Measurements from ENCODE around the gene SLC8A2. TPM values are rescaled to one million over a fixed set of nuclear protein-coding genes. Genes with fewer than 3 reads are reported as not detected.

Gene SLC8A2
- total and polyA plus RNA-seq, 2 of the 8 experiments (the other 6 are each of a cell fraction or from before 2014, with no cell fraction given): 7.3 to 12.4 TPM

DNA sequence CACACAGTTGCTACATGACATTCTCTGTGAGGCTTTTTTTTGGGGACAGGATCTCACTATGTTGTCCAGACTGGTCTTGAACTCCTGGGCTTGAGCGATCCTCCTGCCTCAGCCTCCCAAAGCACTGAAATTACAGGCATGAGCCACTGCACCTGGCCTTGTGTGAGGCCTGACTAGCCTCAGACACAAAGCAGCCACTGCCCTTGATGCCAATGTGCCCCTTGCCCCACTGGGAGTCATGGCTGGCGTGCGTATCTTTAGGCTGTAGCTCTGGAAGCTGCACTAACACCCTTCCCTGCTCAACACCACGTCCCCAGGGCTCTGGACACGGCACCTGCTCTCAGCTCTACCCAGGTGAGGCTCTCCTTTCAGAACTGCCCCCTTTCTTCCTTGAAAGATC lies 26.9 kb upstream of the SLC8A2 start:
- Histone ChIP-seq H2BK5ac (ENCODE audit: low read depth, low read length) (no peak overlapping the region), H2AK5ac (ENCODE audit: low read depth, low read length) (no peak overlapping the region), H3K79me1 (ENCODE audit: low read depth, low read length) (no peaks in the 10 kb centered on the region; the same call in 1 of the 2 replicates), H3K23ac (ENCODE audit: insufficient read length) (no peak overlapping the region), H2BK20ac (ENCODE audit: low read length) (no peak overlapping the region), H3K56ac (replicated peaks; ENCODE audit: insufficient read length, low read depth, low read length) (no peak overlapping the region), H3K4ac (replicated peaks; ENCODE audit: insufficient read length, low read depth, low read length) (no peak overlapping the region), H3K4me3 (ENCODE audit: extremely low read depth in 1 of 4, insufficient read depth in 2 of 4, low read depth in 3 of 4, low read length in 4 of 4) (no peak overlapping the region), H4K8ac (ENCODE audit: extremely low read depth, insufficient read depth, low read length) (peak overlapping the region; percentile 38; the same call in 1 of the 2 replicates), H3K27ac (ENCODE audit: low read depth, low read length) (no peak overlapping the region), H3K4me1 (replicated peaks in 1 of 4; ENCODE audit: control insufficient read depth in 3 of 4, insufficient read depth in 4 of 4, low read length in 3 of 4) (peaks cover 0 to 6% (median 3%) of the 10 kb centered on the region in 4 experiments; a peak in 4 of 7 replicates), H2BK15ac (ENCODE audit: low read length) (no peak overlapping the region), H3K9me3 (ENCODE audit: insufficient read depth in 2 of 2, low read depth in 1 of 2, low read length in 1 of 2) (no peaks in the 10 kb centered on the region), H3K4me2 (ENCODE audit: insufficient read depth in 1 of 2, low read depth in 2 of 2, low read length in 2 of 2) (no peak overlapping the region), H4K20me1 (replicated peaks in 1 of 2; ENCODE audit: control insufficient read depth in 1 of 2, insufficient read depth in 2 of 2, low read length in 2 of 2) (peaks cover 2 to 3% of the 10 kb centered on the region in 2 experiments), H3K18ac (ENCODE audit: extremely low read depth, low read length) (no peak overlapping the region), H4K91ac (replicated peaks; ENCODE audit: insufficient read length, low read length) (no peak overlapping the region), H3K14ac (ENCODE audit: insufficient read length) (no peak overlapping the region), H3K23me2 (ENCODE audit: low read depth, low read length) (no peaks in the 10 kb centered on the region), H3K79me2 (ENCODE audit: control insufficient read depth in 1 of 2, insufficient read depth in 2 of 2, low read length in 2 of 2) (no peaks in the 10 kb centered on the region; a peak in 1 of 4 replicates), H3K9ac (replicated peaks in 1 of 4; ENCODE audit: extremely low read depth in 1 of 4, low read depth in 3 of 4, low read length in 3 of 4) (no peak overlapping the region), H2BK120ac (replicated peaks; ENCODE audit: low read depth, low read length) (no peak overlapping the region), H4K5ac (ENCODE audit: insufficient read length, low read depth, low read length) (no peak overlapping the region), H2BK12ac (ENCODE audit: low read depth, low read length) (no peak overlapping the region), H3K27me3 (replicated peaks in 1 of 4; ENCODE audit: control insufficient read depth in 3 of 4, extremely low read depth in 1 of 4, insufficient read depth in 3 of 4, low read length in 3 of 4) (no peaks in the 10 kb centered on the region), H2AFZ (ENCODE audit: low read length) (no peak overlapping the region), H3K36me3 (ENCODE audit: control insufficient read depth in 2 of 4, insufficient read depth in 4 of 4, low read length in 3 of 4) (no peaks in the 10 kb centered on the region)
- ChIA-PET POLR2A (ENCODE audit: partially characterized antibody) (interaction anchor here (7.6 kb wide), 1 partner anchor 13 kb away, joined by 55 read pairs; the partner anchor contains the start of gene KPTN), CTCF (ENCODE audit: partially characterized antibody) (interaction anchor here (0.5 to 3.8 kb wide), 9 partner anchors 11 to 1996 kb away, joined by 3 to 10 read pairs (median 3); no protein-coding TSS in a partner anchor)
- 96% methylated on average over 5 of the region's 5 CpGs; no CpG with 5 or more reads in 1 of the 2 experiments for WGBS, 2 experiments (ENCODE audit: extremely low coverage in 1 of 2, insufficient coverage in 1 of 2, insufficient read length in 1 of 2, insufficient replicate concordance in 2 of 2, low coverage in 1 of 2, low lambda C conversion rate in 2 of 2, missing lambda C conversion rate in 1 of 2)
- DNase-seq (ENCODE audit: low read depth in 1 of 2, low spot score in 2 of 2) (no peak), FAIRE-seq (no peak)
- TF ChIP-seq FOSL1 (IDR thresholded peaks at IDR 0.05; ENCODE audit: insufficient read depth, low read depth, low read length) (no peak), SIX5 (IDR thresholded peaks at IDR 0.05; ENCODE audit: low read depth, low read length) (no peak), CEBPB (IDR thresholded peaks at IDR 0.05; ENCODE audit: low read depth, low read length) (no peak), TAF1 (IDR thresholded peaks at IDR 0.05; ENCODE audit: low read depth, low read length) (no peak), GTF2F1 (IDR thresholded peaks at IDR 0.05; ENCODE audit: borderline replicate concordance, low read depth, low read length) (no peak), RNF2 (IDR thresholded peaks at IDR 0.05; ENCODE audit: borderline replicate concordance, low read depth, low read length, missing control alignments, poor library complexity, severe bottlenecking) (no peak), CTBP2 (IDR thresholded peaks at IDR 0.05; ENCODE audit: borderline replicate concordance, insufficient read depth, insufficient read length, low read length) (no peak), POLR2A (IDR thresholded peaks at IDR 0.05; ENCODE audit: control extremely low read depth in 1 of 2, low read depth in 2 of 2, low read length in 2 of 2) (no peak), CBX5 (IDR thresholded peaks at IDR 0.05; ENCODE audit: low read depth, low read length) (no peak), TBP (IDR thresholded peaks at IDR 0.05; ENCODE audit: low read depth, low read length) (no peak), BCL11A (IDR thresholded peaks at IDR 0.05; ENCODE audit: low read depth in 2 of 2, low read length in 2 of 2) (no peak), KDM5A (IDR thresholded peaks at IDR 0.05; ENCODE audit: low read length) (no peak)
- TF ChIP-seq, protein P1, sequence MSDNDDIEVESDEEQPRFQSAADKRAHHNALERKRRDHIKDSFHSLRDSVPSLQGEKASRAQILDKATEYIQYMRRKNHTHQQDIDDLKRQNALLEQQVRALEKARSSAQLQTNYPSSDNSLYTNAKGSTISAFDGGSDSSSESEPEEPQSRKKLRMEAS (IDR thresholded peaks at IDR 0.05): no peak
- TF ChIP-seq, protein P2, sequence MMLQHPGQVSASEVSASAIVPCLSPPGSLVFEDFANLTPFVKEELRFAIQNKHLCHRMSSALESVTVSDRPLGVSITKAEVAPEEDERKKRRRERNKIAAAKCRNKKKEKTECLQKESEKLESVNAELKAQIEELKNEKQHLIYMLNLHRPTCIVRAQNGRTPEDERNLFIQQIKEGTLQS (IDR thresholded peaks at IDR 0.05; ENCODE audit: insufficient read depth, low read depth, low read length): no peak
